HAP-1 (cell line): Measurements from ENCODE around the gene FES.
"Not testable (repeated sequence)": the region's sequence is repeated elsewhere in the genome, so short reads cannot be mapped to it uniquely, and the experiment has no call there.

Experiments used
- DNase-seq, 2 experiments: peaks; one replicate each; pipeline ENCODE4 v3.0.0-alpha.2; 2016 to 2020; ENCODE audit warnings: low spot score in 2 of 2
- H3K27me3 ChIP-seq: fragments of 250-450 bp; sonication (Bioruptor Pico); 2 replicates; pipeline ENCODE4 v1.5.1; 2020; ENCODE audit warnings: low read depth, mild to moderate bottlenecking, moderate library complexity
- H3K36me3 ChIP-seq: fragments of 250-450 bp; sonication (Bioruptor Pico); replicated peaks from 2 replicates; pipeline ENCODE4 v1.5.1; 2020; ENCODE audit warnings: mild to moderate bottlenecking
- H3K4me1 ChIP-seq: fragments of 250-450 bp; sonication (Bioruptor Pico); 2 replicates; pipeline ENCODE4 v1.5.1; 2020; ENCODE audit warnings: mild to moderate bottlenecking
- H3K4me3 ChIP-seq: fragments of 250-450 bp; sonication (Bioruptor Pico); 2 replicates; pipeline ENCODE4 v1.5.1; 2020; ENCODE audit warnings: mild to moderate bottlenecking, moderate library complexity
- H3K9me3 ChIP-seq: fragments of 250-450 bp; sonication (Bioruptor Pico); 2 replicates; pipeline ENCODE4 v1.5.1; 2020; ENCODE audit warnings: mild to moderate bottlenecking, moderate library complexity
- in situ Hi-C: fragments of 300-500 bp; cut with MboI; formaldehyde crosslinking; loops from 3 replicates; pipeline ENCODE4 v1.14.3; 2020; ENCODE audit warnings: low sequenced_read_pairs, inconsistent platforms, mixed read lengths

The FES gene

DNA sequence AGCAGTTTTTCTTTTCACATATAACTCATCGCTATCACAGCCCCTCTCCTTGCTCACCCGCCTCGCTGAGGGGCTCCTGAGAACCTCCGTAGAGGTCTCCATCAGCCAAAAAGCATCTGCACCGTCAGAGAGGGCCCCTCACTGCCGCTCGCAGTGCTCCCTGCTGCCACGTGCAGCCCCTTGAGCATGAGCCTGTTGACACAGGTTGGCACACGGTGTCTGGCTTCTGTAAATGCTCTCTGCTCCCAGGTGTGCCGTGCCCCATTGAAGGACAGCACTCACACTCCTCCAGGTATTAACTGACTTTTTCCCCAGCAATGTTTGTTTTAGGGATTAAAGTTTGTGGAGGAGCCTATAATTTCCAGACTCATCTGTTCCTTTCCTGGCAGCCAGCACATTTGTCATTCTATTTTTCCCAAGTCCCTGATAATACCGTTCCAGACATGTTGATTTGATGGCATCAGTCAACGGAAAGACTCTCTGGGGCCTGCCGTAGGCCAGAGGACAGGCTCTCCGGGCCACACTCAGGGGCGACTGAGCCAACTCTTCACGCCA, 18.1 kb upstream of the FES start:
- DNase-seq = no peak
- no peak overlapping the region for H3K4me3 ChIP-seq
- no peaks in the 10 kb centered on the region for H3K9me3 ChIP-seq
- H3K36me3 ChIP-seq = no peaks in the 10 kb centered on the region
- no peaks in the 10 kb centered on the region for H3K27me3 ChIP-seq
- in situ Hi-C loops = no loop called here
- H3K4me1 ChIP-seq = peaks cover 27% of the 10 kb centered on the region

- Histone ChIP-seq H3K9me3 (no peaks in the 10 kb centered on the region), H3K27me3 (no peaks in the 10 kb centered on the region), H3K4me3 (no peak overlapping the region), H3K36me3 (no peaks in the 10 kb centered on the region), H3K4me1 (peaks cover 27% of the 10 kb centered on the region)
- DNase-seq = no peak
- in situ Hi-C loops = no loop called here
Observed at GRCh38 chr15:90866800-90867199, 17.5 kb upstream of the FES start.

DNA sequence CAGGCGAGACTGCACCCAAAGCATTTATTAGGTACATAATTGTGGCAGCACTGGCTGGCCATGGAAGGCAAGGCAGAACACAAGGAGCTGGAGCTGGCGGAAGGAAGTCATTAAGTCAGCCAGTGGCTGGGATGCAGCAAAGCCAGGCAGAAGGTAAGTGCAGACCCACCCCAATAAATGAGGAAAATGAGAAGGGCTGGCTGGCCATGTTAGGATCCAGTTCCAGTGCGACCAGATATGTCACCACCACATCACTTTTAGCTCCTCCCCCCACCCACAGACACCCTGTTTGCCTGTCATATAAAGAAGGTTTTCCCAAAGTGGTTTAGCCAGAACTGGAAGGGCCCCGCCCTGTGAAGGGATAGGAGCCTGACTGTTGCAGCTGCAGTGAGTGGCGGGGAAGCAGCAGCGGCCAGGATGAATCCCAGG, 16.0 kb upstream of the FES start, which contains the start of gene FURIN:
TSS of gene FURIN (plus strand) at position 328 of the 429 bp plus-strand sequence. CDS start 7,153 bp downstream, outside the sequence.
- no peaks in the 10 kb centered on the region for H3K9me3 ChIP-seq
- in situ Hi-C loops = no loop called here
- DNase-seq = no peak
- H3K27me3 ChIP-seq = no peaks in the 10 kb centered on the region
- H3K4me1 ChIP-seq = peaks cover 39% of the 10 kb centered on the region
- no peak within 1 kb of the TSS for H3K4me3 ChIP-seq
- H3K36me3 ChIP-seq = no peaks in the 10 kb centered on the region

DNA sequence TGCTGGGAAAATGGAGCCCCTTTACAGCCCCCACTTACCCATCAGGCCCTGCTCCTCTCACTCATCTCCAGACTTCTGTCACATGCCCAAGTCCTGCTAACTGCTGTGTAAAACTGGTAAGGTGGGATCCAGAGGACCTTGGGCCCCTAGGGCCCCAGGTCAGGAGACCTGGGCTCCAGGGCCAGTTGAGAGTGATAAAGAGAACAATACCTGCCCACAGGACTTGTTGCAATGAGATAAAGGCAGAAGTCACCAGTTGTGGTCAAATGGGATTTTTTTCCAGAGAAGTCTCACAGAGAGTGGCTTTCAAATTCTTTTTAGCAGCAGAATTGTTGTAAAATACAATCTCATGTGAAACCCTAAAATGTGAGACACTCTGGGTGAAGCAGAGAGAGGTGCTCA, 15.2 kb upstream of the FES start:
- DNase-seq = no peak
- H3K9me3 ChIP-seq = no peaks in the 10 kb centered on the region
- H3K27me3 ChIP-seq = no peaks in the 10 kb centered on the region
- peaks cover 47% of the 10 kb centered on the region for H3K4me1 ChIP-seq
- H3K4me3 ChIP-seq = no peak overlapping the region
- H3K36me3 ChIP-seq = no peaks in the 10 kb centered on the region
- in situ Hi-C loops = no loop called here

- Histone ChIP-seq H3K36me3 (no peaks in the 10 kb centered on the region), H3K4me1 (peaks cover 52% of the 10 kb centered on the region), H3K4me3 (no peak overlapping the region; the same call in 1 of the 2 replicates), H3K27me3 (no peaks in the 10 kb centered on the region), H3K9me3 (no peaks in the 10 kb centered on the region)
- DNase-seq = peak; percentile 90 to 94
- in situ Hi-C loops = no loop called here
Observed at GRCh38 chr15:90869601-90870353, 14.5 kb upstream of the FES start.

DNA sequence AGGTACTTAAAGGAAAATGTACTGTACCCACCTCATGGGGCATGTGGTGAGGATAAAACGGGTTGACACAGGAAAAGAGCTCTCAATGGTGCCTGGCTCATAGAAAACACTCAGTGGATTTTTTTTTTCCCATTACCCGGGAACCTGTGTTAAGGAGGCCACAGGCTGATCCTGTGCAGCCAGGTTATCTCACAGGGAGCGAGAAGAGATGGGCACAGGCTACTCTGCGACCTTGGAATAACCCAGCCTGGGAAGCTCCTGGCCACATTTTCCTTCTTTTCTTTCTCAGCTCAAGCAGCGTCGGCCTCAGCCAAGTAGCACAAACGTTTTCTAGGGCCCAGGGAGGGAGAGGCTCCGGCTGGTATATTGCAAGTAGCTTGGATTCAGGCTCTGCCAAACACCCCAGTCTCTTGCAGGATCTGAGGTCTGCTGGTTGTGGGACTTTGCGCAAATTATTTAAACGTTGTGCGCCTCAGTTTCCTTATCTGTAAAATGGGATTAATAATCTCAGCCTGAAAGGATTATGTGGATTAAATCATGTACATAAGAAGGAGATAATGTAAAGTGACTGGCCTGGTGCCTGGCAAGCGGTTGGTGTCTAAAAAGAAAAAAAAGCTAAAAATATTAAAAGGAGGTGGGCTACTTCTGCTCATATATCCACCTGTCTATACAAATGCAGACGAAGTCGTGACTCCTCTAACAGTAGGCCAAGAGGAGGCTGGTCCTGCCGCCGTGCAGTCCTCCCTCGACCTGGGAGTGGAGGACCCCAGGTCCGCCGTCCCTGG, 13.8 kb upstream of the FES start:
- no peaks in the 10 kb centered on the region for H3K36me3 ChIP-seq
- peak in 1 of 2 experiments; percentile 35 for DNase-seq
- no peaks in the 10 kb centered on the region for H3K27me3 ChIP-seq
- peak overlapping the region; percentile 49 for H3K4me3 ChIP-seq
- in situ Hi-C loops = no loop called here
- H3K4me1 ChIP-seq = peaks cover 52% of the 10 kb centered on the region
- H3K9me3 ChIP-seq = no peaks in the 10 kb centered on the region

- peak overlapping the region; percentile 49 for H3K4me3 ChIP-seq
- no peaks in the 10 kb centered on the region for H3K36me3 ChIP-seq
- peaks cover 51% of the 10 kb centered on the region for H3K4me1 ChIP-seq
- peak in 1 of 2 experiments; percentile 51 for DNase-seq
- no peaks in the 10 kb centered on the region for H3K9me3 ChIP-seq
- in situ Hi-C loops = no loop called here
- H3K27me3 ChIP-seq = no peaks in the 10 kb centered on the region
Observed at GRCh38 chr15:90871139-90871715, 13.1 kb upstream of the FES start.

DNA sequence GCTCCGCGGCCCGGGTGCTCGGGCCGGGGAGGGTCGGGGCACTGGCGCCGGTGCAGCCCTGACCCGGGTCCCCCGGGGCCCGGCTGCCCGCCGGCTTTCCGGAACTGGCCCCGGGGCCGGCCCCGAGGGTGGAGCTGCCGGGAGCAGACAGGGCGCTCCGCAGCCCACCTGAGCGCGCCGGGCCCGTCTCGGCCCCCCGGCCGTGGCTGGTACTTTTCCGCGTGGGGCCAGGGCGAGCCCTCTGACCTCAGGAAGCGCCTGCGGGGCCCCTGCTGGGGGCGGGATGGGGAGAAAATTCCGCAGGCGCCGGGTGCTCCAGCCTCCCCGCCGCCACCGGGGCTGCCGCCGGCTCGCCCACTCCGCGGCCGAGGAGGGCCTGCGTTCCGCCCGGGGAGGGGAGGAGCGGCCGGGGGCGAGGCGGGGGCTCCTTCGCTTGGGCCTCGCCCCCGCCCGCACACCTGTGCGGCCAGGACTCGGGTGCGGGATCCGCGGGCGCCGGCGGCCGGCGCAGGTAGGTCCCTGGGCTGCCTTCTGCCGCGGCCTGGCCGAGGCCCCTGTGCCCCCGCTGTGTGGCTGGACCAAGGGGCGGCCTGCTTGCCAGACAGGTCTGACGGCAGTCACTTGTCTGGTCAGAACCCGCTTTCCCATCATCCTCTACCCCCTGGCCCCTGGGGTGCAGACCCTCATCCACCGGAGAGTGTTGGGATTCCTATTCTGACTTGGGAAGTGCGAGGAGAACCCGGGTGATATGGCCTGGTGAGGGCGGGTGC, 12.4 kb upstream of the FES start:
- peaks cover 44% of the 10 kb centered on the region for H3K4me1 ChIP-seq
- in situ Hi-C loops = no loop called here
- peak overlapping the region; percentile 49 for H3K4me3 ChIP-seq
- H3K36me3 ChIP-seq = peaks cover 6% of the 10 kb centered on the region
- H3K9me3 ChIP-seq = no peaks in the 10 kb centered on the region
- H3K27me3 ChIP-seq = no peaks in the 10 kb centered on the region
- peak in 1 of 2 experiments; percentile 30 for DNase-seq

DNA sequence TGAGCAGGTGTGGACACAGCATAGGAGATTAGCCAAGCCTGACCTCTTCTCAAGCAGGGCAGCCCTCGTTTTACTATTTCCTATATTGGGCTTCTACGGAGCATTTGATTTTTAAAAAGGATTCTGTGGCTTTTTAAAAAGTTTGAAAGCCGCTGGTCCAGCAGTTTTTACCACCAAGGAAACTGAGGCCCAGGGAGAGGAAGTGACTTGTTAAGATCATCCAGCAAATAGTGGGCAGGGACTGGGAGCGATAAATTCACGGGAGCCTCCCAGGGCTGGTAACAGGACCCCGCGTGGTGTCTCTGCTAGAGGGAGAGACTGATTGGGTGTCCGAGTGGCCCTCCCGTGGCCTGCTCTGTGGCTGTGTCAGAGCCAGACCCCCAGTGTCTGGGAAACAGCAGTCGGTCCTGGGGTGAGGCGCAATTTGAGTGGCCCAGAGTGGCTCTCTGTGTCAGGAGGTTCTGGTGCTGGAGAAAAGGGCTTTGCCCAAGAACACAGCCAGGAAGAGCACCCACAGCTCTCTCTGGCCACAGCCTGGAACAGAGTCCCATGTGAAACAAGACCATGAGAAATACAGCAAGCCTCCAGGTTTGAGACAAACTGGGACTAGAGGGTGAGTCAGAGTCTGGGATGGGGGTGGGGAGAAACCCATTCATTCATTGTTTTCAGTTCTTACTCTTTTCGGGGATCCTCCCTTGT, 11.7 kb upstream of the FES start:
- Histone ChIP-seq H3K27me3 (no peaks in the 10 kb centered on the region), H3K4me1 (peaks cover 43% of the 10 kb centered on the region), H3K4me3 (peak overlapping the region; percentile 49), H3K9me3 (no peaks in the 10 kb centered on the region), H3K36me3 (peaks cover 13% of the 10 kb centered on the region)
- peak in 1 of 2 experiments; percentile 43 for DNase-seq
- in situ Hi-C loops = no loop called here

- peaks cover 19% of the 10 kb centered on the region for H3K36me3 ChIP-seq
- no peaks in the 10 kb centered on the region for H3K9me3 ChIP-seq
- no peaks in the 10 kb centered on the region for H3K27me3 ChIP-seq
- in situ Hi-C loops = no loop called here
- no peak for DNase-seq
- no peak overlapping the region for H3K4me3 ChIP-seq
- peaks cover 43% of the 10 kb centered on the region for H3K4me1 ChIP-seq
Observed at GRCh38 chr15:90873488-90873997, 10.8 kb upstream of the FES start.

GRCh38 chr15:90873998-90874605, 10.2 kb upstream of the FES start:
- Histone ChIP-seq H3K4me3 (no peak overlapping the region), H3K36me3 (peaks cover 23% of the 10 kb centered on the region), H3K9me3 (no peaks in the 10 kb centered on the region), H3K27me3 (no peaks in the 10 kb centered on the region), H3K4me1 (peaks cover 40% of the 10 kb centered on the region)
- peak in 1 of 2 experiments; percentile 57 for DNase-seq
- in situ Hi-C loops = no loop called here

- H3K4me3 ChIP-seq, H3K9me3 ChIP-seq, H3K27me3 ChIP-seq, DNase-seq: not testable (repeated sequence)
- H3K36me3 ChIP-seq = peaks cover 32% of the 10 kb centered on the region
- in situ Hi-C loops = loop anchor here (25.0 kb wide), 1 partner anchor 388 kb away; no protein-coding TSS in a partner anchor
- peaks cover 31% of the 10 kb centered on the region for H3K4me1 ChIP-seq
Observed at GRCh38 chr15:90874986-90875385, 9.3 kb upstream of the FES start.
